Esophagus squamous epithelium (tissue), 5 donors: ENCODE results near the gene ADCY7. TPM values are rescaled to one million over a fixed set of nuclear protein-coding genes. Genes with fewer than 3 reads are reported as not detected.
"Not testable (repeated sequence)": the region's sequence is repeated elsewhere in the genome, so short reads cannot be mapped to it uniquely, and the experiment has no call there.

Source experiments
- DNase-seq: peaks from one replicate; lab custom pipeline; 2025; lab: John Stamatoyannopoulos, UW
- H3K27ac ChIP-seq, 4 donors: fragments of 200-600 bp; sonication (generic); one replicate each; pipeline ENCODE4 v1.5.1; 2016 to 2019; ENCODE audit warnings: mild to moderate bottlenecking in 1 of 4
- H3K27me3 ChIP-seq, 4 donors: fragments of 200-600 bp; sonication (generic); 1 replicate in 3 of 4; 2 replicates in 1 of 4; pipeline versions ENCODE4 v1.5.1 to v1.6.0; 2017 to 2021; ENCODE audit warnings: antibody characterized with exemption in 1 of 4
- H3K36me3 ChIP-seq, 3 donors: fragments of 200-600 bp; sonication (generic); one replicate each; pipeline ENCODE4 v1.5.1; 2016 to 2019
- H3K4me1 ChIP-seq, 3 donors: fragments of 200-600 bp; sonication (generic); one replicate each; pipeline ENCODE4 v1.5.1; 2017 to 2019
- H3K4me3 ChIP-seq, 4 donors: fragments of 200-600 bp; sonication (generic); 1 replicate in 3 of 4; 2 replicates in 1 of 4; pipeline ENCODE4 v1.5.1; 2016 to 2019; ENCODE audit warnings: mild to moderate bottlenecking in 2 of 4, moderate library complexity in 1 of 4
- H3K9me3 ChIP-seq, 3 donors: fragments of 200-600 bp; sonication (generic); one replicate each; pipeline ENCODE4 v1.5.1; 2016 to 2019
- CTCF ChIP-seq, 6 experiments: fragments of 450-650 bp in 4 of 6; fragments of 200-600 bp in 2 of 6; sonication (generic) in 2 of 6; IDR thresholded peaks; one replicate each; pipeline ENCODE4 v1.5.1; 2016 to 2019; ENCODE audit warnings: antibody characterized with exemption in 6 of 6, mild to moderate bottlenecking in 4 of 6, moderate library complexity in 4 of 6
- POLR2A ChIP-seq, 4 donors: fragments of 450-650 bp; IDR thresholded peaks; one replicate each; pipeline ENCODE4 v1.6.1; 2017; ENCODE audit warnings: antibody characterized with exemption in 4 of 4, mild to moderate bottlenecking in 4 of 4, moderate library complexity in 3 of 4
- WGBS, 2 donors: methylation state at CpG; one replicate each; pipeline ENCODE4 v1.1.5; 2018; 5-methylcytosine and 5-hydroxymethylcytosine counted together
- intact Hi-C: fragments of 100-400 bp; cut with DNase I; formaldehyde crosslinking; loops from one replicate; pipeline ENCODE4 v1.15.0; 2022
- total RNA-seq, 4 donors: library from RNA; depleted of rRNA; stranded (reverse); fragments of >200 nt; gene quantifications; one replicate each; pipeline ENCODE4 v1.1.0, GENCODE V29; 2016
- donor health status: DM: yes; HTN: yes; CAD: no.

The ADCY7 gene
- total RNA-seq, 4 donors from 2014 or later, result 21.2 to 23.9 (median 23.3) TPM

GRCh38 chr16:50238314-50238713 lies 28.0 kb upstream of the ADCY7 start:
- TF ChIP-seq CTCF (IDR thresholded peaks at IDR 0.05) (no peak), POLR2A (IDR thresholded peaks at IDR 0.05) (no peak)
- Histone ChIP-seq H3K27me3 (peaks cover 0 to 8% (median 0%) of the 10 kb centered on the region in 4 donors), H3K27ac (no peak overlapping the region), H3K9me3 (no peaks in the 10 kb centered on the region), H3K36me3 (no peaks in the 10 kb centered on the region), H3K4me1 (peaks cover 3 to 22% (median 8%) of the 10 kb centered on the region in 3 donors), H3K4me3 (no peak overlapping the region)
- intact Hi-C loops, result no loop called here
- DNase-seq, result no peak
- 79 to 82% methylated on average over 3 of the region's 3 CpGs for WGBS, 2 donors

GRCh38 chr16:50238868-50239301 lies 27.5 kb upstream of the ADCY7 start:
- Histone ChIP-seq H3K9me3 (no peaks in the 10 kb centered on the region), H3K36me3 (no peaks in the 10 kb centered on the region), H3K27me3 (peaks cover 0 to 8% (median 0%) of the 10 kb centered on the region in 4 donors), H3K4me3 (no peak overlapping the region), H3K27ac (no peak overlapping the region), H3K4me1 (peaks cover 3 to 22% (median 8%) of the 10 kb centered on the region in 3 donors)
- intact Hi-C loops, result no loop called here
- DNase-seq, result no peak
- WGBS, 2 donors, result 49 to 59% methylated on average over 5 of the region's 5 CpGs
- TF ChIP-seq CTCF (IDR thresholded peaks at IDR 0.05), result no peak
- no peak for TF ChIP-seq POLR2A (IDR thresholded peaks at IDR 0.05)

GRCh38 chr16:50243024-50243423 lies 23.3 kb upstream of the ADCY7 start:
- H3K4me3 ChIP-seq, H3K36me3 ChIP-seq, H3K9me3 ChIP-seq, H3K27ac ChIP-seq, DNase-seq: not testable (repeated sequence)
- WGBS, 2 donors, result 69 to 72% methylated on average over 6 of the region's 6 CpGs
- intact Hi-C loops, result loop anchor here (10.0 kb wide), 1 partner anchor 112 kb away; no protein-coding TSS in a partner anchor
- peaks cover 13 to 30% (median 18%) of the 10 kb centered on the region in 3 donors for H3K4me1 ChIP-seq
- peaks cover 0 to 13% (median 0%) of the 10 kb centered on the region in 4 donors for H3K27me3 ChIP-seq

- no peak for DNase-seq
Observed at GRCh38 chr16:50244140-50244503, 22.2 kb upstream of the ADCY7 start.

GRCh38 chr16:50244504-50245416 lies 21.6 kb upstream of the ADCY7 start:
- intact Hi-C loops, result loop anchor here (10.0 kb wide), 1 partner anchor 110 kb away; no protein-coding TSS in a partner anchor
- no peak for DNase-seq
- WGBS, 2 donors, result 16 to 29% methylated on average over 10 to 13 of the region's 33 CpGs
- Histone ChIP-seq H3K4me1 (peaks cover 13 to 30% (median 18%) of the 10 kb centered on the region in 3 donors), H3K4me3 (peak overlapping the region; percentile 48 to 83 (median 70)), H3K36me3 (no peaks in the 10 kb centered on the region), H3K27me3 (peaks cover 0 to 13% (median 0%) of the 10 kb centered on the region in 4 donors), H3K9me3 (no peaks in the 10 kb centered on the region), H3K27ac (peak overlapping the region; percentile 75 to 93 (median 84))
- TF ChIP-seq POLR2A (IDR thresholded peaks at IDR 0.05) (no peak), CTCF (IDR thresholded peaks at IDR 0.05) (no peak)

More at GRCh38 chr16:50244140-50244503, 22.2 kb upstream of the ADCY7 start:
- Histone ChIP-seq H3K4me1 (peaks cover 13 to 30% (median 18%) of the 10 kb centered on the region in 3 donors), H3K36me3 (no peaks in the 10 kb centered on the region), H3K27ac (peak overlapping the region in 3 of 4 donors; percentile 75 to 93 (median 86)), H3K9me3 (no peaks in the 10 kb centered on the region), H3K4me3 (peak overlapping the region in 1 of 4 donors; percentile 76), H3K27me3 (peaks cover 0 to 13% (median 0%) of the 10 kb centered on the region in 4 donors)
- TF ChIP-seq POLR2A (IDR thresholded peaks at IDR 0.05) (no peak), CTCF (IDR thresholded peaks at IDR 0.05) (no peak)
- intact Hi-C loops, result loop anchor here (10.0 kb wide), 1 partner anchor 111 kb away; no protein-coding TSS in a partner anchor
- WGBS, 2 donors, result 72 to 74% methylated on average over 2 to 9 of the region's 9 CpGs
